ENCODE results near the gene MCC.

DNA sequence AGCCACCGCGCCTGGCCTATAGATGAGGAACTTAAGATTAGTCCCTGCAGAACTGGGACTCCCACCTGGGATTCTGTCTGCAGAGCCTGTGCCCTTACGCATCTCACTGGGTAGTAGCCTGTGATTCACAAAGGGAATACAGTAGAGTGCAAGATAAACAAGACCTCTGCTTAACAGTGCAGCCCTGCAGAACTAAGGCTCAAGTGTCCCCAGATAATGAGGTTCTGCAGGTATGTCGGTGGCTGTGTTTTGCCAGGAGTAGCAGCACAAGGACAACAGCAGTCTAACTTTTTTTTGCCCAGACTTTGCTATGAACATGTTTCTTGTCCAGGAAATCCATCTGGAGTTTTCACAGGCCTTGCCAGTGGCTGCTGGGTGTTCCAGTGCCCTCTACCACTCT is 451.9 kb downstream of the MCC start:
- TF ChIP-seq, protein P1, sequence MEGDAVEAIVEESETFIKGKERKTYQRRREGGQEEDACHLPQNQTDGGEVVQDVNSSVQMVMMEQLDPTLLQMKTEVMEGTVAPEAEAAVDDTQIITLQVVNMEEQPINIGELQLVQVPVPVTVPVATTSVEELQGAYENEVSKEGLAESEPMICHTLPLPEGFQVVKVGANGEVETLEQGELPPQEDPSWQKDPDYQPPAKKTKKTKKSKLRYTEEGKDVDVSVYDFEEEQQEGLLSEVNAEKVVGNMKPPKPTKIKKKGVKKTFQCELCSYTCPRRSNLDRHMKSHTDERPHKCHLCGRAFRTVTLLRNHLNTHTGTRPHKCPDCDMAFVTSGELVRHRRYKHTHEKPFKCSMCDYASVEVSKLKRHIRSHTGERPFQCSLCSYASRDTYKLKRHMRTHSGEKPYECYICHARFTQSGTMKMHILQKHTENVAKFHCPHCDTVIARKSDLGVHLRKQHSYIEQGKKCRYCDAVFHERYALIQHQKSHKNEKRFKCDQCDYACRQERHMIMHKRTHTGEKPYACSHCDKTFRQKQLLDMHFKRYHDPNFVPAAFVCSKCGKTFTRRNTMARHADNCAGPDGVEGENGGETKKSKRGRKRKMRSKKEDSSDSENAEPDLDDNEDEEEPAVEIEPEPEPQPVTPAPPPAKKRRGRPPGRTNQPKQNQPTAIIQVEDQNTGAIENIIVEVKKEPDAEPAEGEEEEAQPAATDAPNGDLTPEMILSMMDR (IDR thresholded peaks at IDR 0.05; ENCODE audit: insufficient read depth, low read length, poor library complexity, severe bottlenecking) = no peak
- TF ChIP-seq EZH2phosphoT487 (conservative IDR thresholded peaks at IDR 0.05; ENCODE audit: low read length) = no peak
